GM19193 (cell line): ENCODE measurements around the gene ORC4.

Source experiments
- POLR2A ChIP-seq: IDR thresholded peaks from 4 replicates; pipeline ENCODE4 v1.6.1; 2011; ENCODE audit not compliant: insufficient read depth, insufficient read length; ENCODE audit errors: extremely low read depth

The ORC4 gene

GRCh38 chr2:147989102-147989501, 31.4 kb downstream of the ORC4 start:
- TF ChIP-seq POLR2A = no peak

- TF ChIP-seq POLR2A = no peak
Measured at GRCh38 chr2:147980940-147981528, 39.5 kb downstream of the ORC4 start.

GRCh38 chr2:147977679-147978078, 42.9 kb downstream of the ORC4 start:
- TF ChIP-seq POLR2A = no peak

GRCh38 chr2:147976102-147976501, 44.4 kb downstream of the ORC4 start:
- TF ChIP-seq POLR2A = no peak

GRCh38 chr2:147968571-147968970, 52.0 kb downstream of the ORC4 start:
- TF ChIP-seq POLR2A = no peak

- TF ChIP-seq POLR2A = no peak
Measured at GRCh38 chr2:147952118-147952517, 68.4 kb downstream of the ORC4 start.

- TF ChIP-seq POLR2A = no peak
Measured at GRCh38 chr2:147945660-147946059, 74.9 kb downstream of the ORC4 start.

- no peak for TF ChIP-seq POLR2A
Measured at GRCh38 chr2:147939313-147939712, 81.2 kb downstream of the ORC4 start.

- no peak for TF ChIP-seq POLR2A
Measured at GRCh38 chr2:147937744-147938349, 82.7 kb downstream of the ORC4 start.

GRCh38 chr2:147934881-147935620, 85.5 kb downstream of the ORC4 start:
- no peak for TF ChIP-seq POLR2A

- no peak for TF ChIP-seq POLR2A
Measured at GRCh38 chr2:147933931-147934330, 86.6 kb downstream of the ORC4 start.

GRCh38 chr2:147927053-147927588, 93.4 kb downstream of the ORC4 start:
- no peak for TF ChIP-seq POLR2A

GRCh38 chr2:147925886-147926285, 94.7 kb downstream of the ORC4 start:
- no peak for TF ChIP-seq POLR2A

- TF ChIP-seq POLR2A = no peak
Measured at GRCh38 chr2:147924647-147925046, 95.9 kb downstream of the ORC4 start.

GRCh38 chr2:147923846-147924245, 96.7 kb downstream of the ORC4 start:
- no peak for TF ChIP-seq POLR2A

- no peak for TF ChIP-seq POLR2A
Measured at GRCh38 chr2:147917161-147917560, 103.4 kb downstream of the ORC4 start.

- TF ChIP-seq POLR2A = no peak
Measured at GRCh38 chr2:147916723-147917122, 103.8 kb downstream of the ORC4 start.

- TF ChIP-seq POLR2A = no peak
Measured at GRCh38 chr2:147916067-147916466, 104.5 kb downstream of the ORC4 start.
